Umbilical cord (tissue), 2 donors: ENCODE results near the gene ZNF197. TPM values are rescaled to one million over a fixed set of nuclear protein-coding genes. Genes with fewer than 3 reads are reported as not detected.
"Not testable (repeated sequence)": the region's sequence is repeated elsewhere in the genome, so short reads cannot be mapped to it uniquely, and the experiment has no call there.

Experiments used
- DNase-seq: peaks from one replicate; pipeline ENCODE4 v3.0.0-alpha.2; 2015; ENCODE audit warnings: low spot score
- total RNA-seq: library from RNA; depleted of rRNA; stranded (reverse); fragments of >200 nt; gene quantifications from one replicate; pipeline ENCODE4 v1.2.3, GENCODE V29; 2014; ENCODE audit warnings: low replicate concordance; ENCODE audit not compliant: insufficient read depth

ZNF197 gene
- total RNA-seq, 1 donor from 2014 or later = 38.3 TPM

DNA sequence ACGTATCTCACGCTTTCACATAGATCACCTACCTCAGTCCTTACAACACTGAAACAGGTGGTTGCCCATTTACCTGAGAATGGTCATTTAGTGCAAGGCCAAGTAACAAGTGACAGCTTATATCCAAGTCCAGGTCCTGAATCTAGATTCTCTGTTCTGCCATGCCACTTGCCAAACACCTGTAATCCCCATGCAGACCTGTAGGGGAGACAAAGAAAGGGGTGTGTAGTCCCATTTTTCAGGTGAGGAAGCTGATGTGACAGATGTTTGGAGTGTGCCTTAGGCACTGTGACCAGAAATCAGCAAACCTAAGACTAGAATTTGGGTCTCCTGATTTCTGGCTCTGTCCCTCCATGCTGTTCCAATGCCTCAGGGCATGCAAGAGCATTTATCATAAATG, 36.4 kb downstream of the ZNF197 start:
- DNase-seq = no peak

DNA sequence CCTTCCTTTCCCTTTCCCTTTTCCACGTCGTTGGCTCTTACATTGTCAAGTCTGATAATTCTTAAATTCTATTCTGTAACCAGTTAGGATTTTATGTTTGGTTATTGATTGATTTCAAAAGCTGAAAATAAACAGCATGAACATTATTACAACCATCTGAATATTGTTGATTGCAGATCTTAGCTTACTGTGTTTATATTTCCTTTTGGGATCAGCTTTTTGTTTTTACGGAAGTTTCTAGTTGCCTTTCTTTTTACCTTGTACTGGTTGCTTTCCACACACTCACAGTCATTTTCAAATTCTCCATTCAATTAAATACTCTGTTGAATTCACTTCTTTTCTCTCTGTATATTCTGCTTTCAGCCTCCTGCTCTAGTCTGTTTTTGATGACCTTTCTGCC, 40.3 kb downstream of the ZNF197 start:
- DNase-seq = no peak

DNA sequence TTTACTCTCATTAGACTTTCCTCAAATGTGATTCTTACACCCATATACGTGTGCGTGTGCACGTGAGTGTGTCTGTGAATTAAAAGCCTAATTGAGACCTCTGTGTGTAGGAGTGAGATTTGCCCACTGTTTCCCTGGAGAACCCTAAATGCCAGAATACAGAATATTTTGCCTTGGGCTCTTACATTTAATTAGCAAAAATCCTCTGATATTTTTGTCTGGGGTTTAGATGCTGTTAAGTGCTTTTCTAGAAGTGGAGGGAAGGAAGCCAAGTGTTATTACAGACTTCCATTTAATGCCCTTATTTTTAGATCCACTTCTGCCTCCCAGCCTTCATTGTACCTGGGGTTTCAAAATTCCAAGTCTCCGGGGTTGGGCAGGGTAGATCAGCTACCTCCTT, 41.5 kb downstream of the ZNF197 start:
- DNase-seq = no peak

DNA sequence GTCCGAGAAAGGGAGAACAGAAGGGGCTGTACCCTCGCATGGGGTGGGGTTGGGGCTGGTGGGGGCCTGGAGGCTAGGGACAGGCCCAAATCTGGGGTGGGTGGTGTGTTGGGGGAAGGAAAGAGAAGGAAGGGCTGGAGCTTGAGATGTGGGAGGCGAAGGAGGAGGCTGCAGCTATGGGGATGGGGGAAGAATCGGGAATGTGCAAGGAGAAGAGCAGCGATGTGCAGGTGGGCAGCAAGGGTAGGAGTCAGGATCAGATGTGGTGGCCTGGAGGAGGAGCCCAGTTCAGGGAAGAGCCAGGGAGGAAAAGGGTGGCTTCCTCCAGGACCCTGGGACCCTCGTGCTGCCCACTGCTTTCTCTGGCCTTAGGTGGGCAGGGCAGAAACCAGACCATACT, 44.9 kb downstream of the ZNF197 start:
- DNase-seq = no peak

DNA sequence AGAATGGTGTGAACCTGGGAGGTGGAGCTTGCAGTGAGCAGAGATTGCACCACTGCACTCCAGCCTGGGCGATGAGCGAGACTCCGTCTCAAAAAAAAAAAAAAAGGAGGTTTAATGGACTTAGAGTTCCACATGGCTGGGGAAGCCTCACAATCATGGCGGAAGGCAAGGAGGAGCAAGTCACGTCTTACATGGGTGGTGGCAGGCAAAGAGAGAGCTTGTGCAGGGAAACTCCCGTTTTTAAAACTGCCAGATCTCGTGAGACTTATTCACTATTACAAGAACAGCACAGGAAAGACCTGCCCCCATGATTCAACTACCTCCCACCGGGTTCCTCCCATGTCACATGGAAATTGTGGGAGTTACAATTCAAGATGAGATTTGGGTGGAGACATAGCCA, 48.6 kb downstream of the ZNF197 start:
- not testable (repeated sequence) for DNase-seq

DNA sequence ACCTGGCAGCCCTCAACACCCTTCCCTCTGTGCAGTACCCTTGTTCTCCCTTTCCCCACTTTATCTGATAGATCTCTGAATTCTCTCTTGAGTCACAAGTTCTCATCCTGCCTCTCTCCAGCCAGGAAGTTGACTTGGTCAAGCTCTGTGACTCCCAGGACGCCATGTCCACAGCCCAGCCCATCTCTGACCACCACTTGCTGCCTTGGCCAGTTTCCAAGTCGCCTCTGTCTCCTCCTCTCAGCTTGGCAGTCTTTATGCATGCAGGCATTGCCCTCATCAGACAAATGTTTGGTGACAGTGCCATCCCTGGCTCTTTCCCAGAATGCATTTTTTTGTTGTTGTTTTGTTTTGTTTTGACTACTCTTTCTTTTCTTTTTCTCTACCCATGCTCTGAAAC, 49.4 kb downstream of the ZNF197 start:
- no peak for DNase-seq

DNA sequence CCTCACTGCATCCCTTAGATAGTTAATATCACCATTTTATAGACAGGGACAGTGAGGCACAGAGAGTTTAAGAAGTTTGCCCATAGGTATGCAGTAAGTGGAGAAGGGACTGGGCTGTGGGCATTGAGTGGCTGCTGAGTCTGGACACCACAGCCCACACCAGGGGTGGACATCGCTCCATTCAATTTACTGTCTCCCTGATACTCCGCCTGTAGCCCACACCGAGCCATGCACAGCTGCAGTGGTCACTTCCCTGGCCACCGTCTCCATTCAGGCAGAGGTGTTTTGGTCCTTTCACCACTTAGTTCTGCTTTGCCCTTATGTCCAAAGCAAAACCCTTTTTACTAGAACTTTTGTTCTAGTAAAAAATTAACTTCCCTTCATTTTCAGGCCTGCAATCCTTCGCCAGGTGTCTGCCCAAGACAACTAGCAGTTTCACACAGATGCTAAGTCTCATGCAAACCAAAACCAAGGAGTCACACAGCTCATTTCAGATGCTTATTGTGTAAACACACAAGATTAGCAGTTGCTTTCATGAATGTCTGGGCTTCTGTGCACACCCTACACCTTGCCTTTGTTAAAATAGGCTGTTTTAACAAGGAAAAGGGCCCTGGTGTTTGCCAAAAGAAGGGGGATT, 53.8 kb downstream of the ZNF197 start:
- DNase-seq = no peak

DNA sequence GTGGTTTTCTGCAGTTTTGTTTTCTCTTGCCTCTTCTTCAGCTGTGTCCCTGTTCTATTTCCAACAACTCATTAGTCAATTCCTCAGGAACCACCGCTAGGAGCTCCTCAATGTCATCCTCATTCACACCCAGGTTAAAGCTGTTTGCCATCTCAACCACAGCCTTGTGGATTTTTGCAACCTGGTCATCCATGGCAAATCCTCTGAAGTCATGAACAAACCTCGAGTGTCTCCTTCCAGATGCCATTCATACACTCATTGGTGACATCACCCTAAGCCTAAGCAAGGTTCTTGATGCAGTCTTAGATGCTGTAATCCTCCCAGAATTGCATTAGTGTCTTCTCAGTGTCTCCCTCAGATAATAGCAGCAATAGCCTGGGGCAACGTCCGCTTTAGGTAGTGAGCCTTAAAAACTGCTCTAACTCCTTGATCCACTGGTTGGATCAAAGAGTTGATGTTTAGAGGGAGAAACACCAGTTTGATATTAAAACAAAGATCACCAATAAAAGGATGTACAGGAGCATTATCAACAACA, 56.2 kb downstream of the ZNF197 start:
- no peak for DNase-seq

DNA sequence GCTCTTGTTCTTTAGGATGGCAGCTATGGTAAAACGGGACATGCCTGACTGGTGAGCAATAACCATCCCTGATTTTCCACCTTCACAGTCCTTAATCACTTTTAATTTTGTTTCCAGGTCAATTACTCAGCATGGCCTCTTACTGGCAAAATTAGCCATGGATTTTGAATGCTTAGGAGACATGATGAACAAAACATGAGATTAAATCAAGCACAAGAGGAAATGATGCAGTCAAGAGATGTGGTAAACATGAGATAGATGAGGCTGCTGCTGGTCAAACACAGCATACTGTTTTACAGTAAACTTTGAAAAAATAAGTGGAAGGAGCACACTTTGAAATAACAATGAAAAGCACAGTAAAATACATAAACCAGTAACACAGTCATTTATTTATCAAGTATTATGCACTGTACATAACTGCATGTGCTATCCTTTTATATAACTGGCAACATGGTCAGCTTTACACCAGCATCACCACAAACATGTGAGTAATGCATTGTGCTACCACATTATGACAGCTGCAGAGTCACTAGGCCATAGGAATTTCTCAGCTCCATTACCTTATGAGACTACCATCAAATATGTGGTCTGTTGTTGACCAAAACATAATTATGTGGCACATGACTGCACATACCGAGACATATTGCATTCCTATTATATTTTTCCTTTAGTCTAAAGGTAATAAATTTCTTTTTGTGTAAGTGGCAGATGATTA, 57.5 kb downstream of the ZNF197 start:
- no peak for DNase-seq

DNA sequence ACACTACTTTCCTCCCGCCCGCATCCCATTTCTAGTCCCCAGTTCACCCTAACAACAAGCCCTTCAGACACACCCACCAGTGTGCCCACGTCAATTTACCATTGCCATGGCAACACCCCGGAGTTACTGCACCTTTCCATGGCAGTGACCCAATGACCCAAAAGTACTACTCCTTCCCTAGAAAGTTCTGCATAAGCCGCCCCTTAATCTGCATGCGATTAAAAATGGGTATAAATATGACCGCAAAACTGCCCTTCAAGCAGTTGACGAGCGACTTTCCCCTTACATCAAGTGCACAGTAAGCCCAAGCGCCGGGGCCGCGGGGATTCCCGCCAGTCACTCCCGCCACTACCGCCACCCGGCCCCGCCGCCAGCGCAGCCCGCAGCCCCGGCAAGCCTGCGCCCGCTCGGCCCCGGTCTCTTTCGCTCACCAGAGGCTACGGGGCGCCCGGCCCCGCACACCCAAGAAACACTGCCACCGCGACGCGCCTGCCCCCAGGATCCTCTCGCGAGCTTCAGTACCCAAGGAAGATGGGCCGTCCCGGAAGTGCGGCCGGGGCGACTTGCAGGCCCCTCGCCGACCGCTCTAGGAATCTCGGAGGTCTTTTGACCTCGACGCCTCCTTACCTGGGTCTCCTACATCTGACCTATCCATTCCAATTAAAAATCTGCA, 60.4 kb downstream of the ZNF197 start:
- peak; percentile 88 for DNase-seq

DNA sequence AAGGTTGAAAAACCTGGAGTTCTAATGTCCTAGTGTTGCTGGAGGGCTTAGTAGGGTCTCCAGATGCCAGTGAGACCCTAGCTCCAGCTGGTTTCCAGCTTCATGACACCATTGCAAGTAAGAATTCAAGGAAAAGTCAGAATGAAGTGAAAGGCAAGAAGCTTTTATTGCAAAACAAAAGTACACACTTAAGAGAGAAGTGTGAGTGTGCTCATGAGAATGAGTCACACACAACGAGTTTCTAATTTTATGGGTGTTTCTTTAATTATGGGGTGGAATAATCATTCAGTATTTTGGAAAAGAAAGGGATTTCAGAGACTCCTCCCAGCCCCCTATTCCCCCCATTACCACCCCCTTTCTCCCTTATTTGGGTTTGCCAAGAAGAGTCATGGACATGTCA, 63.1 kb downstream of the ZNF197 start:
- DNase-seq = no peak

Other genes starting within 250 kb of the ZNF197 start
- 19.7 TPM for gene ZNF445, start 147.4 kb upstream of the ZNF197 start, total RNA-seq
- 6.7 TPM for gene ZKSCAN7, start 69.8 kb upstream of the ZNF197 start, total RNA-seq
- 19.0 TPM for gene ZNF660, start 40.1 kb upstream of the ZNF197 start, total RNA-seq
- 13.0 TPM for gene ZNF35, start 23.7 kb downstream of the ZNF197 start, total RNA-seq
- gene ZNF502, start 87.6 kb downstream of the ZNF197 start, total RNA-seq = 14.0 TPM
- gene ZNF501, start 104.6 kb downstream of the ZNF197 start, total RNA-seq = 14.0 TPM
- gene KIAA1143, start 136.6 kb downstream of the ZNF197 start, total RNA-seq = 26.7 TPM
- 5.3 TPM for gene KIF15, start 136.8 kb downstream of the ZNF197 start, total RNA-seq
- gene TMEM42, start 236.9 kb downstream of the ZNF197 start, total RNA-seq = 24.8 TPM
- gene TGM4, start 249.6 kb downstream of the ZNF197 start, total RNA-seq = 3.1 TPM